HG03378 (cell line): ENCODE results near the gene SLC26A11.

ENCODE experiments used
- ATAC-seq: cut with Tn5 transposase; IDR thresholded peaks from one replicate; pipeline ENCODE4 v1.9.1; 2021; ENCODE audit warnings: mild to moderate bottlenecking, moderate library complexity; ENCODE audit not compliant: unreplicated experiment

SLC26A11 gene

GRCh38 chr17:80220054-80220735 lies at the start of gene SLC26A11, which contains the start of gene SGSH:
SLC26A11 (plus strand) TSS chr17:80220427; CDS start chr17:80221561, 1,134 bp downstream.
SGSH (minus strand) TSS chr17:80220333; CDS start chr17:80220313, 20 bp downstream.
- no peak for ATAC-seq

DNA sequence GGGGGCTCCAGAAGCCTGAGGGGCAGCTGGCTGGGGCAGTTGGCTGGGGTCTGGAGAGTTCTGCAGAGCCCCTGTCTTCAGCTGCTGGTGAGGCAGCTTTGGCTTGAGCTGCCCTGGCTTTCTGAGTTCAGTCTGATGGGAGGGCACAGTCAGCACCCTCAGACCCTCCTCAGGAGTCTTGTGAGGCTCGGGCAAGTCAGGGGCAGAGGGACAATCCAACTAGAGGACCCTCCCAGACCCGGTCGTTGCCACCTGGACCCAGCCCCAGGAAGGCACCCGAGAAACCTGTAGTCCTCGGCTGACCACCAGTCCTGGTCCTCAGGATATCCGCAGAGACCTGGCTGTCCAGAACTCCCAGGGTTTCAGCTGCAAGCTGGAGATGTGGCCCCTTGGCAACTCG lies 48.5 kb upstream of the SLC26A11 start:
- ATAC-seq: no peak

GRCh38 chr17:80173126-80173525 lies 47.1 kb upstream of the SLC26A11 start:
- no peak for ATAC-seq

DNA sequence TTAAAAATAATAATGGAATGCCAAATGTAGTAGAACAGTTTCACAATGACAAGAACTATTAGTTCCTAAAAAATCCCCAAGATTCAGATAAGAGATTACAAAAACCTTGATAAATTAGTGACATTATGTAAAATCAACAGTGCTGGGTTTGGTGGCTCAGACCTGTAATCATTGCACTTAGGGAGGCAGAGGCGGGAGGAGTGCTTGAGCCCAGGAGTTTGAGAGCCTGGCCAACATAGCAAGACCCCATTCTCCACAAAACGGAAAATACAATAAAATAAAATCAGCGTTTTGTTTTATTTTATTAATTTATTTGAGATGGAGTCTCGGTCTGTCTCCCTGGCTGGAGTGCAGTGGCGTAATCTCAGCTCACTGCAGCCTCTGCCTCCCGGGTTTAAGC lies 46.3 kb upstream of the SLC26A11 start:
- ATAC-seq: no peak

GRCh38 chr17:80176757-80177156 lies 43.5 kb upstream of the SLC26A11 start:
- ATAC-seq: no peak

GRCh38 chr17:80177986-80178595 lies 42.1 kb upstream of the SLC26A11 start:
- no peak for ATAC-seq

- ATAC-seq: no peak
Observed at GRCh38 chr17:80180192-80180591, 40.0 kb upstream of the SLC26A11 start.

DNA sequence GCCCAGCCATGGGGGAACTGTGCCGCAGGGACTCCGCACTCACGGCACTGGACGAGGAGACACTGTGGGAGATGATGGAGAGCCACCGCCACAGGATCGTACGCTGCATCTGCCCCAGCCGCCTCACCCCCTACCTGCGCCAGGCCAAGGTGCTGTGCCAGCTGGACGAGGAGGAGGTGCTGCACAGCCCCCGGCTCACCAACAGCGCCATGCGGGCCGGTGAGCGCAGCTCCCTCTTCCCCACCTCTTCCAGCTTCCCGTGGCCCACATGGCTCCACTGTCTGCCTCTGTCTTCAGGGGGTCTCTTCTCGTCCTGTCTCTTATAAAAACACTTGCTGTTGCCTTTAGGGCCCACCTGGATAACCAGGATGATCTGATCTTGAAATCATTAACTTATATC lies 38.8 kb upstream of the SLC26A11 start:
- no peak for ATAC-seq

- no peak for ATAC-seq
Observed at GRCh38 chr17:80182118-80182844, 37.9 kb upstream of the SLC26A11 start.

DNA sequence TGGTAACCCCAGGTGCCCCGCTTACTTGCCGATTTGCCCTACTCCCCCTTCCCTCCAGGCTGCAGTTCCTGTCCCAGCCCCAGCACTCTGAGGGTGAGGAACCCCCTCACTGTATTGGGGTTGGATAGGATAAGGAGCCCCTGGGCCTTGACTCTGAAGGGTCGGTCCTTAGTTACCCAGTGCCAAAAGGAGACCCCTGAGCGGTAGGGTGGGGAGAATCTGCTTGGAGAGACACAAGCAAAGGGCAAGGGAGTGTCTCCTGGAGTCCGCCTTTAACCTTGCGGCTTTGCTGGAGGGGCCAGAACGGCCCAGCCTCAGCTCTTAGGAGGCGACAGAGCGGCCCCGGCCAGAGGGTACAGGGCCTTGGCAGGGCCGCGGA lies 37.4 kb upstream of the SLC26A11 start:
- ATAC-seq: no peak

DNA sequence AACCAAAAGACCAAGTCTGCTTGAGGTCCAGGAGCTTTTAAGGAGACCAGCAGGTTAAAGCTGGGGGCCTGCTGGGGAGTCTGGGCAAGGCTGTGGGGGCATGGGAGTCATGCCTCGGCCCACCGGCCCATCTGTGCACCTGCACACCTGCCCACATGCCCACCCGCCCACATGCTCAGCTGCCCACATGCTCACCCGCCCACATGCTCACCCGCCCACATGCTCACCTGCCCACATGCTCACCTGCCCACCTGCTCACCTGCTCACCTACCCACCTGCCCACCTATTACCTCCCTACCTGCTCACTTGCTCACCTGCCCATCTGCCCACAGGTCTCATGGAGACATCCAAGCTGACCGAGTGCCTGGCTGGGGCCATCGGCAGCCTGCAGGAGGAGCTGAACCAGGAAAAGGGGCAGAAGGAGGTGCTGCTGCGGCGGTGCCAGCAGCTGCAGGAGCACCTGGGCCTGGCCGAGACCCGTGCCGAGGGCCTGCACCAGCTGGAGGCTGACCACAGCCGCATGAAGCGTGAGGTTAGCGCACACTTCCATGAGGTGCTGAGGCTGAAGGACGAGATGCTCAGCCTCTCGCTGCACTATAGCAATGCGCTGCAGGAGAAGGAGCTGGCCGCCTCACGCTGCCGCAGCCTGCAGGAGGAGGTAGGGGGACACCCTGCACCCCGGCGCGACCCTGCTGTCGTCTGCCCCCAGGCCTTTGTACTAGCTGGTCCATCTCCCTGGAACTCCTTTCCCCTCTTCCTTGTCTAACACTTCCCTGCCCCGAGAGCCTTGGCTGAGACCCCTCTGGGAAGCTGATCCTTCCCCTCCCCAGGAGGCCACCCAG lies 36.4 kb upstream of the SLC26A11 start:
- ATAC-seq: no peak

DNA sequence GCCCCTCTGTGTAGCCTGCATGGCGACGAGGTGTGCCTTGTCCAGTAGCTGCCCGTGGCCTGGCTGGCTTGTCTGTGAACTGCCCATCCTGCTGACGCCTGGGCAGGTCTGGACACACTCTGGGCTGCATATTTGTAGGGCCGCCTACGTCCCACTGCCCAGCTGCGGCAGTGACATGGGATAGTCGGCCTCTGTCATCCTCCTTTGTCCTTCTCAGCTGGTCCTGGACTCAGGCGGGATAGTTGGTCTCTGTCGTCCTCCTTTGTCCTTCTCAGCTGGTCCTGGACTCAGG lies 35.9 kb upstream of the SLC26A11 start:
- ATAC-seq: no peak

GRCh38 chr17:80185968-80186367 lies 34.3 kb upstream of the SLC26A11 start:
- no peak for ATAC-seq

- ATAC-seq: no peak
Observed at GRCh38 chr17:80187090-80187489, 33.1 kb upstream of the SLC26A11 start.

GRCh38 chr17:80187515-80187941 lies 32.7 kb upstream of the SLC26A11 start:
- ATAC-seq: no peak

- ATAC-seq: no peak
Observed at GRCh38 chr17:80189611-80190010, 30.6 kb upstream of the SLC26A11 start.

- no peak for ATAC-seq
Observed at GRCh38 chr17:80190716-80191115, 29.5 kb upstream of the SLC26A11 start.

DNA sequence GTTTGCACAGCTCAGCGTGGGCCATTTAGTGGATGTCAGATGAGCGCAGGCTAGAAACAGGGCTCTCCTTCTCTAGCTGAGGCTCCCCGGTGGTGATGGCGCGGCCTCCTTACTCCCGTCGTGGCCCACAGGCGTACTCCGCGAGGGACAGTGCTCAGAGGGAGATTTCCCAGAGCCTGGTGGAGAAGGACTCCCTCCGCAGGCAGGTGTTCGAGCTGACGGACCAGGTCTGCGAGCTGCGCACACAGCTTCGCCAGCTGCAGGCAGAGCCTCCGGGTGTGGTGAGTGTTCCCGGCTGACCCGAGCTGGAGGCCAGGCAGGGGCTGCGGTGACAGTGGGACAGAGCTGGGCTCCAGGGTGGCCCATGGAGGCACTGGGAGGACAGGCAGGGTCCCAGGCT lies 29.0 kb upstream of the SLC26A11 start:
- no peak for ATAC-seq

- ATAC-seq: no peak
Observed at GRCh38 chr17:80191865-80192661, 28.2 kb upstream of the SLC26A11 start.

- no peak for ATAC-seq
Observed at GRCh38 chr17:80195141-80195540, 25.1 kb upstream of the SLC26A11 start.
